ENCODE data around the gene C3orf18. TPM values are rescaled to one million over a fixed set of nuclear protein-coding genes. Genes with fewer than 3 reads are reported as not detected.

Gene C3orf18
- total RNA-seq, 2 experiments from 2014 or later, result 16.7 to 17.0 TPM

DNA sequence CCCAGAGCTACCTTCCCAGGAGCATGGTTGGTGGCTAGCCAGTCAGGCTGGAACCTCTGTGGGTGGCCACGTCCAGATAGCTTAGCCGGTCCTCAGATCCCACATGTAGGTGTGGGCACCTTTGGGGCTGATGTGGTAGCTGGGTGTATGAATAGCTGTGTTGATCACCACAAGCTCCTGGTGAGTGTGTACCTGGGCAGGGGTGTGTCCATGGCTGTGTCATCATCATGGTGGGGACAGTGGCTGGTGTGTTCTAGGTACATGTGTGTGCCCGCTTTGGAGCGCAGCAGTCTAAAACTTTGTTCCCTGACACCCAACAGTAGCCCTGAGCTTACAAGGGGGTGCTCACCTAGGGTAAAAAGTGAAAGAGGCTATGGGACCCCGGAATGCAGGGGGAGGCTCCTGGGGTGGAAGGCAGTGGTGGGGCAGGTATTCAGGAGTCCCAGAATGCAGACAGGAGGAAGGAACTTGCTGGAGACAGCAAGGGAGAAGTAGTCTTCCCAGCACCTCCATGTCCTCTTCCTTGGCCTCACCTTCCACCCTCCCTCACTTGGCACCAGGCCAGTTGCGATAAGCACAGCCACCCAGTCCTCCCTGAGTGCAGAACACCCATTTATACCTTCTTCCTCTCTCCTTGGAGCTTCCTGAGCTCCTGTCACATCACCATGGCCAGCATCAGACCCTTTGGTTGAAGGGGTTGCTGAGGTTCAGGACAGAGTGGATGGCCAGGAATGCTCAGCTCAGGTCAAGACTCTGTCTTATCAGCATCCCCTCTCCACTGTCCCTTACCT is 42.8 kb upstream of the C3orf18 start:
- peaks cover 37% of the 10 kb centered on the region for H3K4me1 Mint-ChIP-seq (ENCODE audit: low read depth)
- H3K27ac Mint-ChIP-seq, result peak overlapping the region; percentile 100
- ChIA-PET CTCF (interaction anchor here (1.0 to 20.7 kb wide), 8 partner anchors 10 to 775 kb away, joined by 3 to 908 read pairs (median 8); partner anchors contain the start of genes C3orf18, HEMK1 and MANF), POLR2A (interaction anchor here (0.7 to 24.8 kb wide), 10 partner anchors 8 to 272 kb away, joined by 3 to 1013 read pairs (median 6); partner anchors contain the start of genes C3orf18, HEMK1 and RASSF1)
- intact Hi-C loops (cut with micrococcal nuclease), result loop anchor here (5.0 kb wide), 2 partner anchors 158 to 258 kb away; partner anchors contain the start of genes CYB561D2 and NPRL2
- no peaks in the 10 kb centered on the region for H3K9me3 Mint-ChIP-seq
- peak; percentile 70 for DNase-seq
- H3K36me3 Mint-ChIP-seq, result peaks cover 93% of the 10 kb centered on the region
- H3K27me3 Mint-ChIP-seq, result peaks cover 6% of the 10 kb centered on the region
- peak overlapping the region; percentile 98 for H3K4me3 Mint-ChIP-seq

DNA sequence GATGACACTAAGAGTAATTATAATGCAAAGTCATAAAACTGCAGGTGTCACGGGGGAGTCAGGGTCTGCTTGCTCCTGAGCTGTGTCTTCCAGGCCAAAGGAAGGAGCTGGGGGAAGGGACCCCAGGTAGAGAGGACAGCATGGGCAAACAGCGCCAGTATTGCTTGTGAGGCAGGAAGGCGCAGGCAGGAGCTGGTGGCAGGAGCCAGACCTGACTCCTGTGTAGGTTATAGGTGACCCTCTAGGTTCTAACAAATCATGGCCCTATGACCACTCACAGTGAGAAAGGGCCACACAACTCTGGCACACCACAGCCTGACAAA is 42.2 kb upstream of the C3orf18 start:
- ChIA-PET POLR2A (interaction anchor here (0.7 to 24.8 kb wide), 10 partner anchors 8 to 272 kb away, joined by 3 to 1013 read pairs (median 6); partner anchors contain the start of genes C3orf18, HEMK1 and RASSF1), CTCF (interaction anchor here (1.0 to 20.7 kb wide), 8 partner anchors 9 to 775 kb away, joined by 3 to 908 read pairs (median 8); partner anchors contain the start of genes C3orf18, HEMK1 and MANF)
- Mint-ChIP-seq H3K9me3 (no peaks in the 10 kb centered on the region), H3K27ac (peak overlapping the region; percentile 100), H3K4me3 (peak overlapping the region; percentile 98), H3K27me3 (peaks cover 6% of the 10 kb centered on the region), H3K36me3 (peaks cover 96% of the 10 kb centered on the region), H3K4me1 (ENCODE audit: low read depth) (peaks cover 39% of the 10 kb centered on the region)
- intact Hi-C loops (cut with micrococcal nuclease), result loop anchor here (5.0 to 10.0 kb wide), 3 partner anchors 157 to 1665 kb away; partner anchors contain the start of genes CYB561D2, NPRL2 and WDR82
- DNase-seq, result peak; percentile 40

DNA sequence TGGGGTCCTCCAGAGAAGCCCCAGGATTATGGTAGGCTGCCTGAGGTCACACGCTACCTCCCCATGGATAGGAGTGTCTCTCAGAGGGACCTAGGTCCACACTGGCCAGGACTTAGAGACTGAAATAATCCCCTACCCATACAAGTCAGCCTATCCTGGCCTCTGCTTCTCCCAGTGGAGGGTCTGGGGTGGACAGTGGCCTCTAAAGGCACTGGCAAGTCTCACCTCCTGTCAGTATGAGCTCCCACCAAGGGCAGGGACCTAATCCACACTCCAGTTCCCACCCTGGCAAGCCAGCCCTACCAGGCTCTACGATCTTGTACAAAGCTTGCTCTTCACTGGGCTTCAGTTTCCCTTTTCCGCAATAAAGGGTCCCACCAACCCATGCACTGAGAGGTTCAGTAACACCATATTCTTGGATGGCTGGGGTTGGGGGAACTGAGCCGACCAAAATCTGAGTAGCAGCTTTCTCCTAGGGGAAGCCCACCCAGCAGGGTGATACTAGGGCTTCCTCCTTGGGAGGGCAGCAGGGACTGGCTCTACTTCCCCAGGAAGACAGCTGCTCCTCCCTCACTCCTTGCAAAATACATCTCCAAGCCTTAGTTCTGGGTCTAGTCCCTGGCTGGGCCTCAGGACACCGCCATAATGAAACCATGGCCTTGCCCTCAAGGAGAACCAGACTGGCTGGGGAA is 41.7 kb upstream of the C3orf18 start:
- CTCF ChIA-PET, result interaction anchor here (1.0 to 20.7 kb wide), 7 partner anchors 8 to 776 kb away, joined by 3 to 908 read pairs (median 10); partner anchors contain the start of genes C3orf18, HEMK1 and MANF
- H3K4me1 Mint-ChIP-seq (ENCODE audit: low read depth), result peaks cover 40% of the 10 kb centered on the region
- H3K4me3 Mint-ChIP-seq, result peak overlapping the region; percentile 98
- H3K36me3 Mint-ChIP-seq, result peaks cover 98% of the 10 kb centered on the region
- POLR2A ChIA-PET, result interaction anchor here (1.2 to 24.8 kb wide), 7 partner anchors 9 to 271 kb away, joined by 4 to 1013 read pairs (median 9); partner anchors contain the start of genes C3orf18, HEMK1 and RASSF1
- intact Hi-C loops (cut with micrococcal nuclease), result loop anchor here (10.0 kb wide), 1 partner anchor 1666 kb away; the partner anchor contains the start of gene WDR82
- H3K9me3 Mint-ChIP-seq, result no peaks in the 10 kb centered on the region
- H3K27ac Mint-ChIP-seq, result peak overlapping the region; percentile 100
- H3K27me3 Mint-ChIP-seq, result peaks cover 6% of the 10 kb centered on the region
- peak; percentile 14 for DNase-seq

GRCh38 chr3:50608278-50608677 is 40.7 kb upstream of the C3orf18 start:
- H3K36me3 Mint-ChIP-seq, result peaks cover 98% of the 10 kb centered on the region

DNA sequence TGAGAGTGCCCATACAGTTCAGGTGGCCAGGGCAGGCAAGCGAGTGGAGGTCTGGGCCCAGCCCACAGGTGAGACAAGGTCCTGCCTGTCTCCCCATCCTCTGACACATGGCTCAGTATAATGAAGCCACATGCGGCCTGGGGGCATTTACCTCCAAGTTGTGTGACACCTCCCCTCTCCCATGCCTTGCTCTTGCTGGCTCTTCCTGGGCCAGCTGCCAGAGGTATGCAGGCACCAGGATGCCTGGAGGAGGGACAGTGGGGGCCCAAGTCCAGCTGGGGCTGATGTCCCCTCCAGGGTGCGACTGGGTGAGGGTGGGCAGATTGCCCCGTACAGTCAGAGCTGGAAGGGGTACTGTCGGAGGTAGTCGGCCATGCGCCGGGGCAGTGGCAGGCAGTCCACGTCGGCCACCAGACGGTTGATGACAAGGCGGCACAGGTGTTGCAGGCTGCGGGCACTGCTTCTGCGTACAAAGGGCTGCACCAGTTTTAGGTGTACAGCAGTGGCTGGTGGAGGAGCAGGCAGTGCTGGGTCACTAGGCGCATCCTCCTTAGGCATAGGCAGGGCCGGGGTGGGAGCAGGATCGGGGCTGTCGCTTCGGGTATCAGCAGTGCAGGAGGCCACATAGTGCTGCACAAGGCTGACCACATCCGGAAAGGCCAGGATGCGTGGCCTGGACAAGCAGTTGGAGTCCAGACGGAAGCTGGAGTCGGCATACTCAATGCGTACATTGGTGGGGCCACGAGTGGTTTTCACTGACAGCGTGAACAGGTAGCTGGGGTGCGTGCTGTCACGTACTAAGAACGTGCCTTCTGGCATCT is 39.9 kb upstream of the C3orf18 start:
- ChIA-PET CTCF (interaction anchor here (2.0 to 20.7 kb wide), 3 partner anchors 17 to 35 kb away, joined by 8 to 908 read pairs (median 299); partner anchors contain the start of genes C3orf18 and HEMK1), POLR2A (interaction anchor here (1.0 to 24.8 kb wide), 6 partner anchors 10 to 270 kb away, joined by 4 to 1013 read pairs (median 5); partner anchors contain the start of genes C3orf18 and HEMK1)
- H3K9me3 Mint-ChIP-seq, result no peaks in the 10 kb centered on the region

More at GRCh38 chr3:50608278-50608677, 40.7 kb upstream of the C3orf18 start:
- no peaks in the 10 kb centered on the region for H3K9me3 Mint-ChIP-seq
- ChIA-PET CTCF (interaction anchor here (2.9 to 20.7 kb wide), 4 partner anchors 7 to 44 kb away, joined by 10 to 908 read pairs (median 231); partner anchors contain the start of genes C3orf18 and HEMK1), POLR2A (interaction anchor here (1.0 to 24.8 kb wide), 6 partner anchors 10 to 271 kb away, joined by 4 to 1013 read pairs (median 5); partner anchors contain the start of genes C3orf18 and HEMK1)
- H3K4me3 Mint-ChIP-seq, result peak overlapping the region; percentile 98
- peaks cover 6% of the 10 kb centered on the region for H3K27me3 Mint-ChIP-seq
- peaks cover 42% of the 10 kb centered on the region for H3K4me1 Mint-ChIP-seq (ENCODE audit: low read depth)
- intact Hi-C loops (cut with micrococcal nuclease), result loop anchor here (10.0 kb wide), 1 partner anchor 1667 kb away; the partner anchor contains the start of gene WDR82
- peak overlapping the region; percentile 100 for H3K27ac Mint-ChIP-seq
- DNase-seq, result peak; percentile 17

DNA sequence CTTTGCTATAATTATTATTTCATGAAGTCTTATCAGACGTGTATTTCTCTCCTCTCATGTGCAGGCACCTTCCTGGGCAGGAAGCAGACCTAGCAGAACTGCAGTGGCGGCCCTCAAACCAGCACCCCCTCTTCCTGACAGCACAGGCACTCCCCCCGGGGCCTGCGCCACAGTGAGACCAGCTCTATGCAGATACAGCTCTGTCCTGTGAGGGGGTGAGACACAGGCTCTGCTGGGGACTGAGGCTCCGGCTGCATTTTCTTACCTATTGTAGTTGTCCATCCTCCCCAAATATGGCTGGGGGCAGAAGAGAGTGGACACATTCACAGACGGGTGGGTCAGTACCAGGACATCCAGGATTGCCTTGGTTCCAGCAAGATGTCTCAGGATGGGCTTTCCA is 39.0 kb upstream of the C3orf18 start:
- peak; percentile 48 for DNase-seq
- intact Hi-C loops (cut with micrococcal nuclease), result loop anchor here (10.0 kb wide), 1 partner anchor 1668 kb away; the partner anchor contains the start of gene WDR82
- Mint-ChIP-seq H3K27me3 (no peaks in the 10 kb centered on the region), H3K4me3 (peak overlapping the region; percentile 98), H3K27ac (peak overlapping the region; percentile 100), H3K4me1 (ENCODE audit: low read depth) (peaks cover 52% of the 10 kb centered on the region), H3K9me3 (no peaks in the 10 kb centered on the region), H3K36me3 (peaks cover 96% of the 10 kb centered on the region)
- ChIA-PET POLR2A (interaction anchor here (1.9 to 24.8 kb wide), 3 partner anchors 16 to 34 kb away, joined by 5 to 1013 read pairs (median 859); partner anchors contain the start of genes C3orf18 and HEMK1), CTCF (interaction anchor here (2.0 to 20.7 kb wide), 2 partner anchors 16 to 34 kb away, joined by 8 to 908 read pairs; partner anchors contain the start of genes C3orf18 and HEMK1)

More for the DNA sequence above, 39.9 kb upstream of the C3orf18 start:
- Mint-ChIP-seq H3K27me3 (peaks cover 6% of the 10 kb centered on the region), H3K27ac (peak overlapping the region; percentile 100), H3K36me3 (peaks cover 96% of the 10 kb centered on the region), H3K4me1 (ENCODE audit: low read depth) (peaks cover 49% of the 10 kb centered on the region), H3K4me3 (peak overlapping the region; percentile 98)
- intact Hi-C loops (cut with micrococcal nuclease), result loop anchor here (10.0 kb wide), 1 partner anchor 1667 kb away; the partner anchor contains the start of gene WDR82
- DNase-seq, result peak; percentile 63

GRCh38 chr3:50605901-50606326 is 38.4 kb upstream of the C3orf18 start:
- POLR2A ChIA-PET, result interaction anchor here (0.7 to 24.8 kb wide), 3 partner anchors 16 to 265 kb away, joined by 3 to 1013 read pairs (median 859); partner anchors contain the start of genes C3orf18 and HEMK1
- Mint-ChIP-seq H3K4me3 (peak overlapping the region; percentile 98), H3K27me3 (no peaks in the 10 kb centered on the region), H3K27ac (peak overlapping the region; percentile 100), H3K4me1 (ENCODE audit: low read depth) (peaks cover 59% of the 10 kb centered on the region), H3K36me3 (peaks cover 90% of the 10 kb centered on the region), H3K9me3 (no peaks in the 10 kb centered on the region)
- intact Hi-C loops (cut with micrococcal nuclease), result loop anchor here (10.0 kb wide), 1 partner anchor 1669 kb away; the partner anchor contains the start of gene WDR82
- DNase-seq, result peak; percentile 52
- CTCF ChIA-PET, result interaction anchor here (2.0 to 20.7 kb wide), 3 partner anchors 7 to 33 kb away, joined by 8 to 908 read pairs (median 163); partner anchors contain the start of genes C3orf18, CISH, HEMK1 and MAPKAPK3

- intact Hi-C loops (cut with micrococcal nuclease), result loop anchor here (5.0 to 10.0 kb wide), 3 partner anchors 263 to 1670 kb away; partner anchors contain the start of genes GNAI2, RASSF1 and WDR82
Measured at GRCh38 chr3:50604628-50605588, 37.4 kb upstream of the C3orf18 start.

GRCh38 chr3:50604110-50604621 is 36.6 kb upstream of the C3orf18 start:
- H3K9me3 Mint-ChIP-seq, result no peaks in the 10 kb centered on the region
- H3K27ac Mint-ChIP-seq, result peak overlapping the region; percentile 100
- CTCF ChIA-PET, result interaction anchor here (7.8 to 20.7 kb wide), 3 partner anchors 9 to 31 kb away, joined by 163 to 908 read pairs (median 221); partner anchors contain the start of genes C3orf18, CISH, HEMK1 and MAPKAPK3
- DNase-seq, result peak; percentile 22
- POLR2A ChIA-PET, result interaction anchor here (0.8 to 24.8 kb wide), 4 partner anchors 9 to 31 kb away, joined by 3 to 1013 read pairs (median 571); partner anchors contain the start of genes C3orf18, CISH, HEMK1 and MAPKAPK3
- H3K4me1 Mint-ChIP-seq (ENCODE audit: low read depth), result peaks cover 76% of the 10 kb centered on the region
- peak overlapping the region; percentile 98 for H3K4me3 Mint-ChIP-seq
- no peaks in the 10 kb centered on the region for H3K27me3 Mint-ChIP-seq
- intact Hi-C loops (cut with micrococcal nuclease), result loop anchor here (5.0 to 10.0 kb wide), 3 partner anchors 262 to 1671 kb away; partner anchors contain the start of genes GNAI2, RASSF1 and WDR82
- peaks cover 87% of the 10 kb centered on the region for H3K36me3 Mint-ChIP-seq

More at GRCh38 chr3:50604628-50605588, 37.4 kb upstream of the C3orf18 start:
- ChIA-PET CTCF (interaction anchor here (7.8 to 20.7 kb wide), 3 partner anchors 8 to 32 kb away, joined by 163 to 908 read pairs (median 221); partner anchors contain the start of genes C3orf18, CISH, HEMK1 and MAPKAPK3), POLR2A (interaction anchor here (0.7 to 24.8 kb wide), 4 partner anchors 12 to 264 kb away, joined by 3 to 1013 read pairs (median 431); partner anchors contain the start of genes C3orf18, HEMK1 and MAPKAPK3)
- Mint-ChIP-seq H3K36me3 (peaks cover 87% of the 10 kb centered on the region), H3K27ac (peak overlapping the region; percentile 100), H3K4me1 (ENCODE audit: low read depth) (peaks cover 69% of the 10 kb centered on the region), H3K9me3 (no peaks in the 10 kb centered on the region), H3K4me3 (peak overlapping the region; percentile 98), H3K27me3 (no peaks in the 10 kb centered on the region)
- peak; percentile 51 for DNase-seq

Data from activated CD4-positive, alpha-beta memory T cell treated with anti-CD3 and anti-CD28 coated beads for 36 hours (primary cell).